T-helper 9 cell (primary cell): ENCODE results near the gene GLI3.

Experiments used
- DNase-seq: peaks from one replicate; pipeline ENCODE4 v3.0.0-alpha.2; 2020

GLI3 gene

DNA sequence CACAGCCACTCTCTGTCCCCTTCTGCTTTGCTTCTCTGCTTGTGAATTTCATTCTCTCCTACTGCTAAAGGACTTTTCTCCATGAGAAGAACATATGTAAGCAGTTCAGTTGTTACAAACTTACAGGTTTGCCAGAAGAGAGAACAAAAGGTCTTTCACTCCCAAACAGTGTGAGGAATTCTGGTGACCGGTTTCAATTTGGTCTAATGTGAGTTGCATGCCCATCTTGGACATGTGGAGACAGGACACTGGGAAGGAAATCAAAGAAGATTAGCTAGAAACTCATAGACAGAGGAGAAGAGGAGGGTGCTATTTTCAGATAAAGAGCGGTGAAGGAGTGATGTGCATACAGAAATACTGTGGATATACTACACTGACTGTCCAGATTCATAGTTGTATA is 324.6 kb downstream of the GLI3 start:
- DNase-seq, result no peak

DNA sequence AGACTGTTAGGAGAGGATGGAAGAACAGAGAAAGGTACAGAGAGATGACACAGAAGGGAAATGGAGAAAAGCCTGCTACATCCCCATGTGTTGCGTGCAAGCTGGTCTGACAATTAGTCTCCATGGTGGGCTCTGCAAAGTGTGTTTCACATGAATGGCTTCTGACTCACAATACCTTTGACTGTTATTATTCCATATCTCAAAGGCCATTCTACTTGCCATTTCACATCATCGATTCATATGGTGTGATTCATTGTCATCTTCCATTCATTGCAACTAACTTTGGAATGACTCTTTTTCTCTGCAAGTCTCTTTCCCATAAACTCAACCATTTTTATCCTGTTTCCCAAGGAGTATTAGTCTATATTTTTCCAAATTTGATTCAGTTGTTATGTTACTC is 325.2 kb downstream of the GLI3 start:
- DNase-seq, result no peak
